Coronary artery (tissue), 2 donors: Measurements from ENCODE around the gene TMOD3.

Experiments
- DNase-seq: peaks from one replicate; pipeline ENCODE4 v3.0.0-alpha.2; 2017; ENCODE audit warnings: low spot score
- H3K27ac ChIP-seq, 2 donors: fragments of 200-600 bp; sonication (generic); one replicate each; pipeline ENCODE4 v1.5.1; 2016 to 2019
- H3K4me3 ChIP-seq: fragments of 200-600 bp; sonication (generic); 2 replicates; pipeline ENCODE4 v1.5.1; 2016; ENCODE audit warnings: mild to moderate bottlenecking, moderate library complexity
- TF ChIP-seq, protein P1 (sequence below): fragments of 200-600 bp; sonication (generic); IDR thresholded peaks from one replicate; pipeline ENCODE4 v1.5.1; 2019; ENCODE audit warnings: antibody characterized with exemption

Gene TMOD3

DNA sequence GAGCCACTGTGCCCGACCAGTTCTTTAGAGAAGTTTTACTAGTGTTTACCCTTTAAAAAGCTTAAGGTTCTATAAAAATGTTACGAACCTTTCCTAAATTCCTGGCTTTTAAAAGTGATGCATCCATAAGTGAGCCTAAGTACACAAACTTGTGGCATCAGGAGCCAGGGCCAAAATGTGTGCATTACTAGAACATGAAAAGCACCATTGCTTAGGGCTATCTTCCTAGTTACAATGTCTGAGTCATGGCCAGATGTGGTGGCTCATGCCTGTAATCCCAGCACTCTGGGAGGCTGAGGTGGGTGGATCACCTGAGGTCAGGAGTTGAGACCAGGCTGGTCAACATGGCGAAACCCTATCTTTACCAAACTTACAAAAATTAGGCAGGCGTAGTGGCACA is 102.2 kb downstream of the TMOD3 start:
- TF ChIP-seq, protein P1, sequence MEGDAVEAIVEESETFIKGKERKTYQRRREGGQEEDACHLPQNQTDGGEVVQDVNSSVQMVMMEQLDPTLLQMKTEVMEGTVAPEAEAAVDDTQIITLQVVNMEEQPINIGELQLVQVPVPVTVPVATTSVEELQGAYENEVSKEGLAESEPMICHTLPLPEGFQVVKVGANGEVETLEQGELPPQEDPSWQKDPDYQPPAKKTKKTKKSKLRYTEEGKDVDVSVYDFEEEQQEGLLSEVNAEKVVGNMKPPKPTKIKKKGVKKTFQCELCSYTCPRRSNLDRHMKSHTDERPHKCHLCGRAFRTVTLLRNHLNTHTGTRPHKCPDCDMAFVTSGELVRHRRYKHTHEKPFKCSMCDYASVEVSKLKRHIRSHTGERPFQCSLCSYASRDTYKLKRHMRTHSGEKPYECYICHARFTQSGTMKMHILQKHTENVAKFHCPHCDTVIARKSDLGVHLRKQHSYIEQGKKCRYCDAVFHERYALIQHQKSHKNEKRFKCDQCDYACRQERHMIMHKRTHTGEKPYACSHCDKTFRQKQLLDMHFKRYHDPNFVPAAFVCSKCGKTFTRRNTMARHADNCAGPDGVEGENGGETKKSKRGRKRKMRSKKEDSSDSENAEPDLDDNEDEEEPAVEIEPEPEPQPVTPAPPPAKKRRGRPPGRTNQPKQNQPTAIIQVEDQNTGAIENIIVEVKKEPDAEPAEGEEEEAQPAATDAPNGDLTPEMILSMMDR = no peak
- Histone ChIP-seq H3K4me3 (no peak overlapping the region), H3K27ac (no peak overlapping the region)
- no peak for DNase-seq

GRCh38 chr15:51932161-51932560 is 102.7 kb downstream of the TMOD3 start:
- TF ChIP-seq, protein P1 = no peak

DNA sequence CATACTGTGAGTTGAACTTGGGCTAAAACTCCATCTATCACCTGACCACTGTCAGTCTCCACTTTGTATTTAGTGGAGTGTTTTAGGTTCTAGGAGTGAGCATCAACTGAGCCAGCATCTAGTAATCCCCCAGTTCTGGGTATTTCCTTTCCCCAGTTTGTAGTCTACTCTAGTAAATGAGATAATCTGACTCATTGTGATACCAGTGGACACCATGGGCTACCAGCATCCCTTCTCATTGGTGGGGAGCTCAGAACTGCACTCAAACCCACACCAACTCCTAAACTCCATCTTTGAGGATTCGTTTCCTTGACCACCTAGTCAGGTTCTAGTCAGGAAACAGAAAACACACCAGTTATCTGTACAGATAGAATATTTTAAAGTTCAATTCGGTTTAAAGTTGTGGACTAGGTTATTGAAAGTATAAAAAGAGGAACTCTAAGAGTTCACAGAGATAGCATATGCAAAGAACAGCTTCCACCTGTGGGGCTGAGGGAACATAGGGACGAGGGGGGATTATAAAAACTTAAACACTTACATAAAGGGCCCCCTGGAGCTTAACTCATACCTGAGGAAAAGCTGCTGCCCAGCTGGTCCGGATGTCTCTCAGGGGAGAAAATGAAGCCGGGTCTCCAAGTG is 106.1 kb downstream of the TMOD3 start:
- Histone ChIP-seq H3K4me3 (no peak overlapping the region), H3K27ac (no peak overlapping the region)
- no peak for DNase-seq
- TF ChIP-seq, protein P1 = no peak

More at GRCh38 chr15:51932161-51932560, 102.7 kb downstream of the TMOD3 start:
- H3K27ac ChIP-seq = no peak overlapping the region
- no peak overlapping the region for H3K4me3 ChIP-seq
- DNase-seq = no peak

DNA sequence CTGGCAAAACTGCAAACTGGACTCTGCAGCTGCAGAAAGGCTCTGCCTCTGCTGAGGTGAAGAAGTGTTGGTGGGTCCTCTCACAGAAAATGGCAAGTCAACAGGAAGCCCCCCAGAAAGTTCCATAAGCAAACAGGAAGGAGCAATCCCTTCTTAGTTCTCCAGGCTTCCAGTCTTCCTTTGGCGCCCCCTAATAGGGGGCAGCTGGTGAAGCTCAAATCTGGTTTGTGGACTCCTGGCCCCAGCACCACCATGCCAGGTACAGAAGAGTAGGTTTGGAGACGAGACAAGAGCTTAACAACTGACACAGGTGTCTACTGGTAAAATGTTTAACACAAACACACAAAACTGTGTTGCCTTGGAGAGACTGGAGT is 106.6 kb downstream of the TMOD3 start:
- H3K4me3 ChIP-seq = no peak overlapping the region
- no peak for DNase-seq
- H3K27ac ChIP-seq = no peak overlapping the region
- TF ChIP-seq, protein P1 = no peak

DNA sequence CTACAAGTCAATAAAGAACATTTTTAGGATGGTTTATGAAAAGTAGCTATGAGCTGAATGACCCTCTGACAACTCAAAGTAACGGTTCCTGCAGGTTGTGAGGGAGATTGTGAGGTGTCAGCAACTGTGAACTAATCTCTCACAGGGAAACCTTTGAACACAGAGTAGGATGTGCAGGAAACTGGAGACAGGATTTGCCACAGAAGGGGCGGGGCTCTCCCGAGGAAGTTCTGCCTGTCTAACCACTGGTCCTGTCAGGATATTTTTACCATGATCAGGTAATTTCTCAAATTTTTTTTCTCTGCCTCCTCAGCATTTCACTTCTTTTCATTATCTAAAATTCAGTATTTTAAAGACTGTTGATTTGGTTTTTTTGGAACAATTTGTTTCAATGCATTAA is 108.8 kb downstream of the TMOD3 start:
- no peak for DNase-seq
- Histone ChIP-seq H3K27ac (no peak overlapping the region), H3K4me3 (no peak overlapping the region)
- TF ChIP-seq, protein P1 = no peak

- Histone ChIP-seq H3K27ac (no peak overlapping the region), H3K4me3 (no peak overlapping the region)
- no peak for DNase-seq
- TF ChIP-seq, protein P1 = no peak
These were observed 109.8 kb downstream of the TMOD3 start for GRCh38 chr15:51939216-51939615.

- Histone ChIP-seq H3K27ac (no peak overlapping the region), H3K4me3 (no peak overlapping the region)
- DNase-seq = no peak
- TF ChIP-seq, protein P1 = no peak
These were observed 117.7 kb downstream of the TMOD3 start for GRCh38 chr15:51947124-51947523.
